Bone marrow (tissue), 2 donors: ENCODE results near the gene IL6.
"Not testable (repeated sequence)": the region's sequence is repeated elsewhere in the genome, so short reads cannot be mapped to it uniquely, and the experiment has no call there.

ENCODE experiments used
- DNase-seq, 2 donors: peaks; one replicate each; lab custom pipeline; 2025; lab: John Stamatoyannopoulos, UW

Gene IL6

GRCh38 chr7:22703978-22704610 lies 22.9 kb upstream of the IL6 start:
- DNase-seq: not testable (repeated sequence)

- not testable (repeated sequence) for DNase-seq
These were observed 22.3 kb upstream of the IL6 start for GRCh38 chr7:22704722-22705121.

- DNase-seq: not testable (repeated sequence)
These were observed 21.1 kb upstream of the IL6 start for GRCh38 chr7:22705874-22706273.

GRCh38 chr7:22707026-22707691 lies 19.8 kb upstream of the IL6 start:
- not testable (repeated sequence) for DNase-seq

GRCh38 chr7:22708214-22708613 lies 18.8 kb upstream of the IL6 start:
- not testable (repeated sequence) for DNase-seq

GRCh38 chr7:22708677-22709061 lies 18.3 kb upstream of the IL6 start:
- DNase-seq: not testable (repeated sequence)

- DNase-seq: not testable (repeated sequence)
These were observed 17.8 kb upstream of the IL6 start for GRCh38 chr7:22709062-22709829.

GRCh38 chr7:22709857-22710256 lies 17.1 kb upstream of the IL6 start:
- no peak for DNase-seq

- DNase-seq: no peak
These were observed 14.0 kb upstream of the IL6 start for GRCh38 chr7:22712999-22713398.

GRCh38 chr7:22713463-22713862 lies 13.5 kb upstream of the IL6 start:
- DNase-seq: no peak

- no peak for DNase-seq
These were observed 11.0 kb upstream of the IL6 start for GRCh38 chr7:22715969-22716368.

GRCh38 chr7:22717760-22718159 lies 9.2 kb upstream of the IL6 start:
- no peak for DNase-seq

GRCh38 chr7:22718200-22718711 lies 8.7 kb upstream of the IL6 start:
- DNase-seq: no peak

- no peak for DNase-seq
These were observed 8.0 kb upstream of the IL6 start for GRCh38 chr7:22718911-22719420.

GRCh38 chr7:22720791-22721786 lies 5.9 kb upstream of the IL6 start:
- DNase-seq: no peak

- DNase-seq: no peak
These were observed 4.3 kb upstream of the IL6 start for GRCh38 chr7:22722536-22723180.

GRCh38 chr7:22723181-22723601 lies 3.8 kb upstream of the IL6 start:
- peak in 1 of 2 donors; percentile 21 for DNase-seq

- DNase-seq: no peak
These were observed 3.4 kb upstream of the IL6 start for GRCh38 chr7:22723637-22724036.

- no peak for DNase-seq
These were observed 2.1 kb upstream of the IL6 start for GRCh38 chr7:22724861-22725260.

GRCh38 chr7:22725585-22725984 lies 1.4 kb upstream of the IL6 start:
- no peak for DNase-seq
